Stimulated activated CD4-positive, alpha-beta T cell treated with anti-CD3 and anti-CD28 coated beads, TNF-alpha, amount 100 ng/mL, for 48 hours (primary cell): ENCODE results near the gene ACKR3.

ENCODE experiments used
- DNase-seq, 3 donors: peaks; one replicate each; pipeline ENCODE4 v3.0.0-alpha.2; 2020; ENCODE audit warnings: low read depth in 3 of 3

ACKR3 gene

GRCh38 chr2:236584521-236585384, 15.1 kb downstream of the ACKR3 start:
- DNase-seq, result no peak

- DNase-seq, result no peak
These were observed 16.3 kb downstream of the ACKR3 start for GRCh38 chr2:236585966-236586365.

DNA sequence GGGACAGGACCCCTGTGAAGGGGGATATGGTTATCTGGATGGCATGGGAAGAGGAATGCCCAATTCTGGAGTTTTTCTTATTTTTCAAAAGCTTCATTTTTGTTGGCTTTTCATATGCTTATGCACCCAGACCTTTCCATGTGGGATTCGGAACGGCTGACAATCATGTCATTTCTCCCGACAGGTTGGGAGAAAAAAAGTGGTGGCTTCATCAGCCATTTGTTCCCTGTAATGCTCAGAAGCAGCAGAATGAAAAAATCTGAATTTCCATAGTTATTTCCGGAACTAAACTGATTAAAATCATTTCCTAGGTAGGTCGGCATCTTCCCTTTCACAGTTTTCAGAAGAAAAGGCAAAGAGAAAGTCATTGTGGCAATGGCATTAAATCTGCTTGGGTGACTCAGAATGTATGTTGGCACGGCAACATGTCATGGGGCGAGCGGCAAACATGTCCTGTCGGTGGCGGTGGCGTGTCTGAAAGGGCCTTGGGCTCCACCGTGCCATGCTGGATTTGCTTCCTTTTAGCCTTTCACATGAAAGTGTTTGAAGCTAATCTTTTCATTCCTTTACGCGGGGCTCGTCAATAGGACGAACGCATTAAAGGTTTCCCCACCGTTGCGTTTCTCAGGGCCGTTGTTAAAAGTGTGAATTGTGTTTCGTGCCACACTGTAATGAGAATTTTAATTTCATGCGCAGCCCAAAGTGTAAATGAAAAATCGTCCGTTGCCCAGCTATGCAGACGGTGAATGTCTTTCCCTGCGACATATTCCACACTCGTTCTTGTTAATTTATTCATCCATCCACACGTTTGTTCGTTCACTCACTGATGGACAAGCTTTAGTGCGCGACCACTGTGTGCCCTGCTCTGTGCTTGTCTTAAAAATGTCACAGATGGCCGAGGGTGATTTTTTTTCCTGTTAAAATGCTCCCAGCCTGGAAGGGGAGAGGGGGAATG, 18.5 kb downstream of the ACKR3 start:
- no peak for DNase-seq

GRCh38 chr2:236588932-236589592, 19.4 kb downstream of the ACKR3 start:
- DNase-seq, result no peak

GRCh38 chr2:236590846-236591245, 21.2 kb downstream of the ACKR3 start:
- no peak for DNase-seq

DNA sequence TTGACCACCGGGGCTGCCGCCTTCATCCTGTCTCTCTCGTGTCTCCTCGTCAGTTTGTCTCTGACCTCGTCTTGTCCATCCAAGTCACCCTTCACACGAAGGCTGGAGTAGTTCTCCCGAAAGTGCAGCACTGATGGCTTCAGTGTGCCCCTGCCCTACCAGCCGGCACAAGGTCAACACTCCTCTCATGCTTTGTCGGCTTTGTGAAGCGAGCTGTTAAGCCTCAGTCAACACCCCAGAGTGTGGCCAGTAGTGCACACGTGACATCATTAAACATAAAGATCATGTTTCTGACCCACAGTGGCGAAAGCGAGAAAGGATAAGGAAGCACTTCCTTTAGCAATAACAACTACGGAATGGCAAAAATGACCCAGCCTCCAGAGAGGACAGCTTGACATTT, 23.2 kb downstream of the ACKR3 start:
- no peak for DNase-seq

- DNase-seq, result no peak
These were observed 23.9 kb downstream of the ACKR3 start for GRCh38 chr2:236593531-236593930.

GRCh38 chr2:236593956-236594355, 24.3 kb downstream of the ACKR3 start:
- no peak for DNase-seq

DNA sequence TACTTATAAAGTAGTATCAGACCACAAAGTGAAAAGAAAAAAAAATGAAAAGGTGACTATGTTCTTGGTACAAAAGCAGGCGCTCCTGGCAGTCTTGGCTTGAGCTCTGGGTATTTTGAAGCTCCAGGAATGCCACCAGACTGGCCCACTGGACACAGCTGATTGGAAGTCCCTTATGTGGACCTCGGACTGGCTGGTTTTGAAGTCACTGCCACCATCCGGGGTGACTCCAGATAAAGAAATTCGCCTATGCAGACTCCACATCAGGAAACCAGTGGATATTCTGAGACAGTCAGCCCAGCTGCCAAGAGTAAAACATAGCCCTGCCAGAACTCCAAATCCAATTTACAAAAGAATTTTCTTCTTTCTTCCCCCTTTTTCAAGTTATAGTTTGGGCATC, 28.0 kb downstream of the ACKR3 start:
- no peak for DNase-seq

GRCh38 chr2:236599059-236599458, 29.4 kb downstream of the ACKR3 start:
- DNase-seq, result no peak

DNA sequence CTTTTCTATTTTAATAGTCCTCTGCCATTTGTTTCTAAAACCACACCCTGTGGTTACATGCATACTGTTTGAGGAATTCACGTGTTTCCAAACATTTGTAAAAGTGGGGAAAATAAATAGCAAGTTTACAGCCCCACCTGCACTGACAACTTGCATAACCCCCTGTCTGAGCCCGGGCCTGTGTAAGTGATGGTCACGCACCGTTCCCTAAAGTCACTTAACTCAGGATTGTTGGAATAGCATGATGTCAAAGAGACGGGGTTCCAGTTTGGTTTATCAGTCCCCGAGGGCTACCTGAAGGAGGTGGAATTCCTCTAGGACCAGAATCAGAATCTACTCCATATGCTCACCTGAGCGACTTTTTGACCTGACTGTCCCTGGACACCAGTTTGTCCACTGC, 30.5 kb downstream of the ACKR3 start:
- DNase-seq, result no peak

GRCh38 chr2:236600892-236601291, 31.3 kb downstream of the ACKR3 start:
- DNase-seq, result no peak

DNA sequence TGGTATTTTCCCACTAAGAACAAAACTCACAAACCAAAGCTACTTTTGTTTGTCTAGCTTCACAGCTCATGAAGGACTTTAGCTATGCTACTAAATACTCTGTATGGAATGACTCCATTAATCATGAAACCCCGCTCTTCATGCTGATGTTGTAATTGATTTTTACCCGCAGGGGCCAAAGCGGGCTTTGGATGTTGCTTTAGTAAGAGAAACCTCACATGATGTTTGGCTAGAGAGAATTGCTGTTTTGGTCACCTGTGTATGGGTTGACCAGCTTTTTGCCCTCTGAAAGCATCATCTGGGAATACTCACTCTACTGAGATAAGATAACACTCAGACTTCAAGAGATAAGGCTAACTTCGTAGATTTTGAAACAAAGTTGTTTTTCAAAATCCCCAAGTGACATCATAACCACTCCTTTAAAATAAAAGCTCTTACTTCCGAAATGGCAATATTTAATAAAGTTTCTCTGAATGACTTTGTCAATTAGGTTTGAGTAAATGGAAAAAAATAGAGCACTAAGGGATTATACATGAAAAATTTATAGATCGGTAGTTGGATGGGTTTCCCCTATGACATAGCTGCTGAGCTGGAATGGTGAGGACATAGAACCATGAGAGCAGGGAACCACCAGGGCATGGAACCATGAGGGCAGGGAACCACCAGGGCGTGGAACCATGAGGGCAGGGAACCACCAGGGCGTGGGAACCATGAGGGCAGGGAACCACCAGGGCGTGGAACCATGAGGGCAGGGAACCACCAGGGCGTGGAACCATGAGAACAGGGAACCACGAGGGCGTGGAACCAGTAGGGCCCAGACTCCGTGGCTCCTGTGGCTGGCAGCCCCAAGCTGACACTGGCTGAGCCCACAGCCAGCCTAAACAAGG, 31.9 kb downstream of the ACKR3 start:
- DNase-seq, result no peak

DNA sequence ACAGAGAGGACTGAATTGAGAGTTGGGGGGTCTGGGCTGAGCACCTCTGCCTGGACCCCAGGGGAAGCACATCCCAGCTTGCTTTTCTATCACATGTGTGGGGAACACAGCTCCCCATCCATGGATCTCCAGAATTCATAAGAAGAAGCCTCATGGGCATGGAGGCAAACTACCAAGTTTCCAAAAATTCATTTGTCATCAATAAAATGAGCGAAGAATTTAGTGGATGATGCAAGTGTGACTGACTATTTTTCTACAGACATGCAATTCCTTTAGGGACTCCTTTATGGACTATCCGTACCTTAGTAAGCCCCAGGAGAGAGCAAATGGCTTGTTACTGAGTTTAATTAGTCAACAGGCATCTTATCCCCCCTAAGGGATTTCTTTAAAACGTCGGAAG, 33.1 kb downstream of the ACKR3 start:
- no peak for DNase-seq

- no peak for DNase-seq
These were observed 33.9 kb downstream of the ACKR3 start for GRCh38 chr2:236603361-236604015.

DNA sequence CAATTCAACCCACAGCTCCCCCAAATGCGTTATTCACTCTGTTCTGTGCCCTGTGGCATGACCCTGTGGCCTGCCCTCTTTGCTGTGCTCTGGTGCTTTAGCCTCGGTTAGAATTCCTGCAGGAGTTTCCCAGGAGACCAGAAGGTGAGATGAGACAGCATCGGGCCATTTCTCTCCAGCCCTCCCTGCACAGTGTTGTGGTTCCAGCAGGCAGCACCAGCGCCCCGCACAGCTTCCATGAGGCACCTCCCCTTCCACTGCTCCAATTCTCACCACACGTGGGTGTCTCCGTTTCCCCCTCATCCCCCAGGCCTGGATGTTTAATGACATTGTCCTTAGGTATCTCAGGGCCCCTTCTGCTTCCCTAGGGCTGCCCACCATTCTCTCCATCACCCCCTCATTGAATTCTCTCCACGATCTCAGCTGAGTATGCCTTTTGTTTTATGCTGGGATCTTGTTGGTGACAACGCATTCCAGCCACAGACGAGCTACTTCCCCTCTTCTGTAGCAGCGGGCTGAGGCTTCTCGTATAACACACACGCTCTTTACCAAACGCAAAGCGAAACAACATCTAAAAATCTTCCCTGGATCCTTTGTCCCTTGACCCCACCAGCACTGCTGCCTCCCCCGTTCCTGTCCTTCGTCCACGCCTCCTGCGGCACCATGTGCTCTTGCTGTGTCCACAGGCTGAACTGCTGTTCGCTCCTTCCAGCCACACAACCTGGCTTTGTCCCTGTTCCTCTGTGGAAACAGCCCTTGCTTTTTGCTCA, 35.1 kb downstream of the ACKR3 start:
- no peak for DNase-seq

DNA sequence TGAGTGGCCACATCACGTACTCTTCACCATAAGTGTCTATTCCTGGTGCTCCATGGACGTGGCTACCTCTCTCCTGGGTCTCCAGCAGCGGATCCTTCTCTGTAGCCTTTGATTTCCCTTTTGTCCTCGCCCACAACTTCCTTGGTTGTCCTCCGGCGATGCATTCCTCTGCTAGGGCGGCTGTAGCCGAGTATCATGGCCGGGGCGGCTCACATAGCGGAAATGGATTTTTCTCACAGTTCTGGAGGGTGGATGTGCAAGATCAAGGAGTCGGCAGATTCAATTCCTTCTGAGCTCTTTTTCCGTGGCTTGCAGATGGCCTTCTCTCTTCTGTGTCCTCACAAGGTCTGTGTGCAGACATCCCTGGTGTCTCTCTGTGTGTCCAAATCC, 35.7 kb downstream of the ACKR3 start:
- no peak for DNase-seq

DNA sequence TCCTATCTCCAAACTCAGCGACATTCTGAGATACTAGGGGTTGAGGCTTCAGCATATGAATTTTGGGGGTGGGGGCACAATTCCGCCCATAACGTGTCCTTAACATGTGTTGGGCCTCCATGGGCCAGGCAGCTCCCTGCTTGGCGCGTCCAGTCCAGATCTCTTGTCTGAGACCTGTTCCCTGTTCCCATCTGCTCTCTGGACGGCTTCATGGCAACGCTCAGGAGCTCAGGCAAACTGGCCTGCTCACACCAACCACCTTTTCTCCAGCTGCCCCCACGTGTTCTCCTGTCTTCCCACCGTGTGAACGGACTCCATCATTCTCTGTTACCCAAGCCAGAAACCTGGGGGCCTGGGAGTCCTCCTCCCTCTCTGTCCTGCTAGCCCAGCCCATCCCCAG, 36.4 kb downstream of the ACKR3 start:
- no peak for DNase-seq

DNA sequence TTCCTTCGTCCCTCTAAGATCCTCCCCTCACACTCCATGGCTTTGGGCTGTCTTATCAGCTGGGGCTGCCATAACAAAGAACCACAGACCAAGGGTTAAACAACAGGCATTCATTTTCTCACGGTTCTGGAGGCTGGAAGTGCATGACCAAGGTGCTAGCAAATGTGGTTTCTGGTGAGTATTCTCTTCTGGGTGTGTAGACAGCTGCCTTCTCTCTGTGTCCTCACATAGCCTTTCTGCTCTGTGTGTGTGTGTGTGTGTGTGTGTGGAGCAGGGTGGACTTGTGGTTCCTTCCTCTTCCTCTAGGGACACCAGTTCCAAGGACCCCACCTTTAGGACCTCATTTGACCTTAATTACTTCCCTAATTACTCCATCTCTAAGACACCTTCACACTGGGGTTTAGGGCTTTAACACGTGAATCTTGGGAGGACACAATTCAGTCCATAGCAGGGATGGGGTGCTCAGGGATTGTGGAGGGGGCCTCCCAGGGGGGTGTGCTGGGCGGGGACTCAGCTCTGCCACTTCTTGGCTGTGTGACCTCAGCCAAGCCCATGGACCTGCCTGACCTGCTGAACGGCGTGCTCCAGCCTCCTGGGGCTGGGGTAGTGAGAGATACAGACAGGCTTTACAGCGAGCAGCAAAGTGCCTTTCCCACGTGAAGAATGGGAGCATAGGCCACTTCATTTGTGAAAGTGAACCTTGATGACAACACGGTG, 38.0 kb downstream of the ACKR3 start:
- DNase-seq, result no peak
